ENCODE measurements around the gene CTU1. TPM values are rescaled to one million over a fixed set of nuclear protein-coding genes. Genes with fewer than 3 reads are reported as not detected.

Gene CTU1
- total RNA-seq, 3 donors from 2014 or later (not counting 1 experiment from before 2014, with no cell fraction given): 2.5 to 6.5 (median 3.8) TPM

DNA sequence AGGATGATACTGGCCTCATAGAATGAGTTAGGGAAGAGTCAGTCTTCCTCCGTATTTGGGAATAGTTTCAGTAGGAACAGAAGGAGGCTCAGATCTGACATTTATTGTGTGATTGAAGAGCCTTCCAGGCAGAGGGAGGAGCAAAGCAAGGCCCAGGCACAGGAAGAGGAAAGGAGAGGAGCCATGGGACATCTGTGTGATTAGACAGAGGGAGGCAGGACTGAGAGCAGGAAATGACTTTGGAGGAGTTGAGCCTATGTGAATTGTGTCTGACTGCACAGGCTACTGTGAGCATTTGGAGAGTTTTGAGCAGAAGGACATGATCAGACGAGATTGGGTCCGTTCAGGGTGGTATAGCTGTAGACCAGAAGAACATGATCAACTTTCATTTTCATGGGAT, 42.4 kb upstream of the CTU1 start:
- WGBS (ENCODE audit: insufficient coverage): 88% methylated on average over 3 of the region's 3 CpGs
- Histone ChIP-seq H3K27me3 (ENCODE audit: control insufficient read depth, insufficient read depth, low read length) (no peaks in the 10 kb centered on the region), H3K4me3 (ENCODE audit: low read length) (no peak overlapping the region), H3K27ac (ENCODE audit: low read length) (no peak overlapping the region), H3K36me3 (ENCODE audit: control insufficient read depth, insufficient read depth, low read length) (peaks cover 54% of the 10 kb centered on the region), H3K4me1 (ENCODE audit: control insufficient read depth, insufficient read depth, low read length) (peaks cover 36% of the 10 kb centered on the region), H3K9me3 (ENCODE audit: control insufficient read depth, insufficient read depth, low read length) (no peaks in the 10 kb centered on the region)
- Mint-ChIP-seq H3K27ac (peak overlapping the region; percentile 89 to 94), H3K9me3 (no peaks in the 10 kb centered on the region), H3K4me1 (peaks cover 66 to 81% of the 10 kb centered on the region in 2 donors), H3K27me3 (ENCODE audit: low read depth in 2 of 2) (no peaks in the 10 kb centered on the region), H3K4me3 (peak overlapping the region; percentile 7), H3K36me3 (peaks cover 24% of the 10 kb centered on the region)
- TF ChIP-seq, protein P1, sequence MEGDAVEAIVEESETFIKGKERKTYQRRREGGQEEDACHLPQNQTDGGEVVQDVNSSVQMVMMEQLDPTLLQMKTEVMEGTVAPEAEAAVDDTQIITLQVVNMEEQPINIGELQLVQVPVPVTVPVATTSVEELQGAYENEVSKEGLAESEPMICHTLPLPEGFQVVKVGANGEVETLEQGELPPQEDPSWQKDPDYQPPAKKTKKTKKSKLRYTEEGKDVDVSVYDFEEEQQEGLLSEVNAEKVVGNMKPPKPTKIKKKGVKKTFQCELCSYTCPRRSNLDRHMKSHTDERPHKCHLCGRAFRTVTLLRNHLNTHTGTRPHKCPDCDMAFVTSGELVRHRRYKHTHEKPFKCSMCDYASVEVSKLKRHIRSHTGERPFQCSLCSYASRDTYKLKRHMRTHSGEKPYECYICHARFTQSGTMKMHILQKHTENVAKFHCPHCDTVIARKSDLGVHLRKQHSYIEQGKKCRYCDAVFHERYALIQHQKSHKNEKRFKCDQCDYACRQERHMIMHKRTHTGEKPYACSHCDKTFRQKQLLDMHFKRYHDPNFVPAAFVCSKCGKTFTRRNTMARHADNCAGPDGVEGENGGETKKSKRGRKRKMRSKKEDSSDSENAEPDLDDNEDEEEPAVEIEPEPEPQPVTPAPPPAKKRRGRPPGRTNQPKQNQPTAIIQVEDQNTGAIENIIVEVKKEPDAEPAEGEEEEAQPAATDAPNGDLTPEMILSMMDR (IDR thresholded peaks at IDR 0.05): no peak
- DNase-seq (no peak), ATAC-seq (no peak)
- intact Hi-C loops (cut with micrococcal nuclease): no loop called here

DNA sequence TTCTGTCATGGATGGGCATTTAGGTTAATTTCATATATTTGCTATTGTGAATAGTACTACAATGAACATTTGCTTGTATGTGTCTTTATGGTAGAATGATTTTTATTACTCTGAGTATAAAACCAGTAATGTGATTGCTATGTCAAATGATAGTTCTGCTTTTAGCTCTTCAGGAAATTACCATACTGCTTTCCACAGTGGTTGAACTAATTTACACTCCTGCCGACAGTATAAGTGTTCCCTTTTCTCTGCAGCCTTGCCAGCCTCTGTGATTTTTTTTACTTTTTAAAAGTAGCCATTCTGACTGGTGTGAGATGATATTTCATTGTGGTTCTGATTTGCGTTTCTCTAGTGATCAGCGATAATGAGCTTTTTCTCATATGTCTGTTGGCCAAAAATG, 40.4 kb upstream of the CTU1 start:
- no peak for ATAC-seq
- Histone ChIP-seq H3K4me3 (ENCODE audit: low read length) (no peak overlapping the region), H3K27ac (ENCODE audit: low read length) (peak overlapping the region; percentile 33), H3K36me3 (ENCODE audit: control insufficient read depth, insufficient read depth, low read length) (peaks cover 36% of the 10 kb centered on the region), H3K4me1 (ENCODE audit: control insufficient read depth, insufficient read depth, low read length) (peaks cover 55% of the 10 kb centered on the region), H3K27me3 (ENCODE audit: control insufficient read depth, insufficient read depth, low read length) (no peaks in the 10 kb centered on the region), H3K9me3 (ENCODE audit: control insufficient read depth, insufficient read depth, low read length) (no peaks in the 10 kb centered on the region)
- WGBS (ENCODE audit: insufficient coverage): 31% methylated on average over 2 of the region's 3 CpGs
- TF ChIP-seq, protein P1 (IDR thresholded peaks at IDR 0.05): no peak
- H3K27ac Mint-ChIP-seq: peak overlapping the region; percentile 89 to 94
- peaks cover 81 to 97% of the 10 kb centered on the region in 2 donors for H3K4me1 Mint-ChIP-seq
- peaks cover 24% of the 10 kb centered on the region for H3K36me3 Mint-ChIP-seq
- intact Hi-C loops (cut with micrococcal nuclease): loop anchor here (5.0 kb wide), 1 partner anchor 36 kb away; no protein-coding TSS in a partner anchor
- no peak for DNase-seq
- H3K9me3 Mint-ChIP-seq: no peaks in the 10 kb centered on the region
- H3K4me3 Mint-ChIP-seq: peak overlapping the region; percentile 85
- H3K27me3 Mint-ChIP-seq (ENCODE audit: low read depth in 2 of 2): no peaks in the 10 kb centered on the region

DNA sequence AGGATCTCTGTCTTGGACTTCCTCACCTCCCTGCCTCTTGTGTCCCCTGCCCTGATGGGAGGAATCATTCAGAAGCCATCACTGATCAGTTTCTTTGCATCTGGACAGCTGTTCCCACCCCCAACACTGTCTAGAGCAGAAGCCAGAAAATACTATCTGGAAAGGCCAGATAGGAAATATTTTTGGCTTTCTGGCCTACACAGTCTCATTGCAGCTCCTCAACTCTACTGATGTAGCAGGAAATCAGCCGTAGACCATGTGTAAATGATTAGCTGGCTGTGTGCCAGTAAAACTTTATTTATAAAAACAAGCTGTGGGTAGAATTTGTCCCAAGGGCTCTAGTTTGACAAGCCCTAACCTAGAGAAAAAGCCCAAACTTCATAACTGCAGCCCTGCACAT, 39.5 kb upstream of the CTU1 start:
- no peak overlapping the region for H3K4me3 ChIP-seq (ENCODE audit: low read length)
- TF ChIP-seq, protein P1 (IDR thresholded peaks at IDR 0.05): no peak
- peak overlapping the region; percentile 85 for H3K4me3 Mint-ChIP-seq
- intact Hi-C loops (cut with micrococcal nuclease): loop anchor here (5.0 kb wide), 1 partner anchor 35 kb away; no protein-coding TSS in a partner anchor
- peak in 2 of 3 donors; percentile 8 to 31 for ATAC-seq
- no peaks in the 10 kb centered on the region for H3K27me3 Mint-ChIP-seq (ENCODE audit: low read depth in 2 of 2)
- H3K27ac Mint-ChIP-seq: peak overlapping the region; percentile 89 to 94
- H3K4me1 ChIP-seq (ENCODE audit: control insufficient read depth, insufficient read depth, low read length): peaks cover 64% of the 10 kb centered on the region
- H3K9me3 Mint-ChIP-seq: no peaks in the 10 kb centered on the region
- peaks cover 80 to 98% of the 10 kb centered on the region in 2 donors for H3K4me1 Mint-ChIP-seq
- peaks cover 28% of the 10 kb centered on the region for H3K36me3 ChIP-seq (ENCODE audit: control insufficient read depth, insufficient read depth, low read length)
- H3K9me3 ChIP-seq (ENCODE audit: control insufficient read depth, insufficient read depth, low read length): no peaks in the 10 kb centered on the region
- peaks cover 19% of the 10 kb centered on the region for H3K36me3 Mint-ChIP-seq
- WGBS (ENCODE audit: insufficient coverage): no CpG with 5 or more reads among the region's 1 CpG
- H3K27me3 ChIP-seq (ENCODE audit: control insufficient read depth, insufficient read depth, low read length): no peaks in the 10 kb centered on the region
- DNase-seq: no peak
- H3K27ac ChIP-seq (ENCODE audit: low read length): peak overlapping the region; percentile 58

DNA sequence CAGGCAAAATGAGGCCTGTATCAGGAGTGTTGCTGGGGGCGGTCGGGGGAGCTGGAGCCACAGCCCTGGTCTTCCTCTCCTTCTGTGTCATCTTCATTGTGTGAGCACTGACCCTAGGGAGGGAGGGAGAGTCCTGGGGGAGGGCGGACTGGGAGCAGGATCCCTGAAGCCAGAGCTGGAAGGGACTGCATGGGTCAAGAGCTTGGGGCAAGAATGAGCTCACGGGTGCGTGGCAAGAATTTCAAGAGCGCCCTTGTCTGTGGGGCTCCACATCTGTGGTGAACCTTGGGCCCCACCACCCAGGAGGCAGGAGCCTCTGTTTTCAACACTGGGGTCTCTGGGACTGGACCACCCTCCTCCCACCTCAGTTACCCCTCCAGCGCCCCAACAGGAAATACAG, 38.5 kb upstream of the CTU1 start:
- no peaks in the 10 kb centered on the region for H3K9me3 ChIP-seq (ENCODE audit: control insufficient read depth, insufficient read depth, low read length)
- no peak for ATAC-seq
- Mint-ChIP-seq H3K36me3 (peaks cover 10% of the 10 kb centered on the region), H3K27ac (peak overlapping the region; percentile 93 to 94), H3K4me1 (peaks cover 80 to 97% of the 10 kb centered on the region in 2 donors), H3K27me3 (ENCODE audit: low read depth in 2 of 2) (no peaks in the 10 kb centered on the region), H3K4me3 (peak overlapping the region; percentile 85), H3K9me3 (no peaks in the 10 kb centered on the region)
- WGBS (ENCODE audit: insufficient coverage): 90% methylated on average over 7 of the region's 7 CpGs
- peak overlapping the region; percentile 28 for H3K27ac ChIP-seq (ENCODE audit: low read length)
- no peak for DNase-seq
- no peak overlapping the region for H3K4me3 ChIP-seq (ENCODE audit: low read length)
- TF ChIP-seq, protein P1 (IDR thresholded peaks at IDR 0.05): no peak
- H3K27me3 ChIP-seq (ENCODE audit: control insufficient read depth, insufficient read depth, low read length): no peaks in the 10 kb centered on the region
- intact Hi-C loops (cut with micrococcal nuclease): loop anchor here (5.0 kb wide), 1 partner anchor 34 kb away; no protein-coding TSS in a partner anchor
- peaks cover 20% of the 10 kb centered on the region for H3K36me3 ChIP-seq (ENCODE audit: control insufficient read depth, insufficient read depth, low read length)
- peaks cover 69% of the 10 kb centered on the region for H3K4me1 ChIP-seq (ENCODE audit: control insufficient read depth, insufficient read depth, low read length)

Data from natural killer cell (primary cell).